AG09319 (cell line): Measurements from ENCODE around the gene EFNA4.

ENCODE experiments used
- DNase-seq: peaks from one replicate; pipeline ENCODE4 v3.0.0-alpha.2; 2010; ENCODE audit warnings: low read depth; ENCODE audit errors: extremely low read depth
- CTCF ChIP-seq: IDR thresholded peaks from 2 replicates; pipeline ENCODE4 v1.5.1; 2011; ENCODE audit warnings: low read depth, mild to moderate bottlenecking, inconsistent platforms, low read length, moderate library complexity

EFNA4 gene

GRCh38 chr1:155077346-155077745 is 13.8 kb downstream of the EFNA4 start:
- no peak for TF ChIP-seq CTCF
- no peak for DNase-seq

GRCh38 chr1:155077758-155078445 is 14.4 kb downstream of the EFNA4 start:
- no peak for DNase-seq
- TF ChIP-seq CTCF = no peak

- no peak for DNase-seq
- TF ChIP-seq CTCF = no peak
Observed at GRCh38 chr1:155078469-155079209, 15.1 kb downstream of the EFNA4 start, which contains the start of gene EFNA3. Gene EFNA3 (plus strand): TSS chr1:155078837. CDS start chr1:155078942, 105 bp downstream.

- DNase-seq = no peak
- TF ChIP-seq CTCF = no peak
Observed at GRCh38 chr1:155079210-155079486, 15.6 kb downstream of the EFNA4 start.

- no peak for DNase-seq
- no peak for TF ChIP-seq CTCF
Observed at GRCh38 chr1:155079487-155080311, 16.2 kb downstream of the EFNA4 start.

GRCh38 chr1:155080312-155081228 is 17.0 kb downstream of the EFNA4 start:
- no peak for DNase-seq
- no peak for TF ChIP-seq CTCF
